ENCODE data around the gene URAD. TPM values are rescaled to one million over a fixed set of nuclear protein-coding genes. Genes with fewer than 3 reads are reported as not detected.
"Not testable (repeated sequence)": the region's sequence is repeated elsewhere in the genome, so short reads cannot be mapped to it uniquely, and the experiment has no call there.

The URAD gene
- total RNA-seq, 2 donors from 2014 or later: not detected

DNA sequence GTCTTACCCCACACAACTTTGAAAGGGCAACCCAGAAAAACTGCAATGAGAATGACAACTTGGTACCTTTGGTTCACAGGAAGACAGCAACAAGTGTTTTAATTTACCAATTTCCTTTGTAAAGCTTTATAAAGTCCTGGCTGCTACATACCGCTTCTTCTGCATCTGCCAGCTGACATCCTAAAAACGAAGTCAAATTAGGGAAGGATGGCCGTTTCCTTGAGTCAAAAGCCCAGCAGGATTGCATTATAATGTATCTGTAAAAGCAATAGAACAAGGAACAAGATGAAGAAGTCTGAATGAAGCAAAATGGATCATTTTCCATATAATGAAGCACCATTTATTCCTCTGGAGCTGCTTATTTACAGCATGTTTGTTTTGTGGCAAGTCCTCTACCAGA, 25.8 kb upstream of the URAD start:
- Histone ChIP-seq H3K27ac (no peak overlapping the region), H3K36me3 (no peaks in the 10 kb centered on the region), H3K4me1 (no peaks in the 10 kb centered on the region), H3K27me3 (no peaks in the 10 kb centered on the region), H3K9me3 (no peaks in the 10 kb centered on the region), H3K4me3 (no peak overlapping the region)
- TF ChIP-seq, protein P1, sequence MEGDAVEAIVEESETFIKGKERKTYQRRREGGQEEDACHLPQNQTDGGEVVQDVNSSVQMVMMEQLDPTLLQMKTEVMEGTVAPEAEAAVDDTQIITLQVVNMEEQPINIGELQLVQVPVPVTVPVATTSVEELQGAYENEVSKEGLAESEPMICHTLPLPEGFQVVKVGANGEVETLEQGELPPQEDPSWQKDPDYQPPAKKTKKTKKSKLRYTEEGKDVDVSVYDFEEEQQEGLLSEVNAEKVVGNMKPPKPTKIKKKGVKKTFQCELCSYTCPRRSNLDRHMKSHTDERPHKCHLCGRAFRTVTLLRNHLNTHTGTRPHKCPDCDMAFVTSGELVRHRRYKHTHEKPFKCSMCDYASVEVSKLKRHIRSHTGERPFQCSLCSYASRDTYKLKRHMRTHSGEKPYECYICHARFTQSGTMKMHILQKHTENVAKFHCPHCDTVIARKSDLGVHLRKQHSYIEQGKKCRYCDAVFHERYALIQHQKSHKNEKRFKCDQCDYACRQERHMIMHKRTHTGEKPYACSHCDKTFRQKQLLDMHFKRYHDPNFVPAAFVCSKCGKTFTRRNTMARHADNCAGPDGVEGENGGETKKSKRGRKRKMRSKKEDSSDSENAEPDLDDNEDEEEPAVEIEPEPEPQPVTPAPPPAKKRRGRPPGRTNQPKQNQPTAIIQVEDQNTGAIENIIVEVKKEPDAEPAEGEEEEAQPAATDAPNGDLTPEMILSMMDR (IDR thresholded peaks at IDR 0.05): no peak
- DNase-seq (ENCODE audit: low spot score): no peak

DNA sequence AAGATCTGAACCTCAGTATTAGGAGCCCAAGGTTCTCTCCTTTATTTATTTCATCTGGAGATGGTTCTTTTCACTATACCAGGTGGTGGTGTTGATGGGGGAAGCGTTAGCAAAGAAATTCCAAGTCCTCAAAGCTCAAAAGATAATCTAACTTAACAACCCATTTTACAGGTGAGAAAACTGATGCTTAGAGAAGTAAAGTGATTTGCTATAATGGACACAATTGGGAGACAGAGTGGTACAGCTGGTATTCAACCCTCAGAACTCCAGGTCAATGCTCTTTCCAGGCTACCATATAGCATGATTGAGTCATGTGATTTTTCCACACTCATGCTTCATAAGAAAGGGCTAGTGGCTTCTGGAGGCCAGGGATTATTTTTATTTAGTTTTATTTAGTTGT, 25.0 kb upstream of the URAD start:
- Histone ChIP-seq H3K36me3 (no peaks in the 10 kb centered on the region), H3K4me1 (no peaks in the 10 kb centered on the region), H3K27ac (no peak overlapping the region), H3K4me3 (no peak overlapping the region), H3K27me3 (no peaks in the 10 kb centered on the region), H3K9me3 (no peaks in the 10 kb centered on the region)
- TF ChIP-seq, protein P1 (IDR thresholded peaks at IDR 0.05): no peak
- no peak for DNase-seq (ENCODE audit: low spot score)

DNA sequence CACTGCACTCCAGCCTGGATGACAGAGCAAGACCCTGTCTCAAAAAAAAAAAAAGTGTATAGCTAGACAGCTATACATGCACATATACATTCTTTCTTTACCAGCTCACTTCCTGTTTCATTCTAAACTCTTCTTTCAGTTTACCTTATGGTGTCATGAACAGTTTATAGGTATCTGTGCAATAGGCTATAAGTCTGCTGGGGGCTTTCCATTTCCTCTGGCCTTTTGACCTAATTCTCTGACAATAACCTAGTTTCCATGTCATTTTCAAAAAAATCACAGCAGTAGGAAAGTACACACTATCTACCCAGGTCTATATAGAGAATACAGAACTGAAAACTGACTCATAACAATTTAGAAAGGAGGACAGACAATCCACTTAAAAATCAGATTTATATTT, 24.4 kb upstream of the URAD start:
- H3K27me3 ChIP-seq: no peaks in the 10 kb centered on the region
- no peaks in the 10 kb centered on the region for H3K36me3 ChIP-seq
- no peaks in the 10 kb centered on the region for H3K4me1 ChIP-seq
- H3K9me3 ChIP-seq: no peaks in the 10 kb centered on the region
- DNase-seq (ENCODE audit: low spot score): no peak
- H3K4me3 ChIP-seq: no peak overlapping the region
- H3K27ac ChIP-seq: no peak overlapping the region
- TF ChIP-seq, protein P1 (IDR thresholded peaks at IDR 0.05): no peak

DNA sequence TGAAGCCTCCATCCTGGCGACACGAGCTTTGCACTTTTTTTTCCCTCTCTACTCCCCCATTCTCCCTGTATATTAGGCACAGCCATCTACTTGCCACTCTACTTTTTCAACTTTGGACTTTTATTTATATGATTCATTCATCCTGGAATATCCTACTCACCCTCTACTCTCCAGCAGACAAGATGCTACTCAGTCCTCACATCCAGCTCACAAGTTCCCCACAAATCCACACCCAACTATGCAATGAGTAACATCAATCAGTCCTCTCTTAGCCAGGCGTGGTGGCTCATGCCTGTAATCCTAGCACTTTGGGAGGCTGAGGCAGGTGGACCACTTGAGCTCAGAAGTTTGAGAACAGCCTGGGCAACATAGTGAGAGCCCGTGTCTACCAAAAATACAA, 23.9 kb upstream of the URAD start:
- TF ChIP-seq, protein P1 (IDR thresholded peaks at IDR 0.05): no peak
- Histone ChIP-seq H3K27me3 (no peaks in the 10 kb centered on the region), H3K9me3 (no peaks in the 10 kb centered on the region), H3K4me1 (no peaks in the 10 kb centered on the region), H3K4me3 (no peak overlapping the region), H3K27ac (no peak overlapping the region), H3K36me3 (no peaks in the 10 kb centered on the region)
- DNase-seq (ENCODE audit: low spot score): no peak

DNA sequence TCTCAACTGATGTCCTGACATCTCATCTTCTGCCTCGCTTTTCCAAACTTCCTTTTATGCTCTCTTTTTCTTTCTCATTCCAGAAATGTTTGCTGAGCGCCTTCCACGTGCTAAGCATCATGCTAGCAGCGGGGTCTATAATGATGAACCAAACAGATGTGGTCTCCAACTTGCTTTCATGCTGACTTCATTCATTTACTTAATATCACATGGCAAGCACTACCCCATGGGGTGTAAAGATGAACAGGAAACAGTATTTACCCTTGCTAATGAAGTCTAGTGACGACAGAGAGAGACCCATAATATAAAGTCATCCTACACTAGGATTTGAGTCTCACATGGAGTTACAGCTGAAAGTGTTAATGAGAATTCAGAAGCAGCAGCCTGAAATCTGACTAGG, 21.6 kb upstream of the URAD start:
- no peak overlapping the region for H3K4me3 ChIP-seq
- H3K27ac ChIP-seq: no peak overlapping the region
- TF ChIP-seq, protein P1 (IDR thresholded peaks at IDR 0.05): no peak
- H3K27me3 ChIP-seq: no peaks in the 10 kb centered on the region
- no peaks in the 10 kb centered on the region for H3K4me1 ChIP-seq
- H3K36me3 ChIP-seq: no peaks in the 10 kb centered on the region
- DNase-seq (ENCODE audit: low spot score): no peak
- no peaks in the 10 kb centered on the region for H3K9me3 ChIP-seq

DNA sequence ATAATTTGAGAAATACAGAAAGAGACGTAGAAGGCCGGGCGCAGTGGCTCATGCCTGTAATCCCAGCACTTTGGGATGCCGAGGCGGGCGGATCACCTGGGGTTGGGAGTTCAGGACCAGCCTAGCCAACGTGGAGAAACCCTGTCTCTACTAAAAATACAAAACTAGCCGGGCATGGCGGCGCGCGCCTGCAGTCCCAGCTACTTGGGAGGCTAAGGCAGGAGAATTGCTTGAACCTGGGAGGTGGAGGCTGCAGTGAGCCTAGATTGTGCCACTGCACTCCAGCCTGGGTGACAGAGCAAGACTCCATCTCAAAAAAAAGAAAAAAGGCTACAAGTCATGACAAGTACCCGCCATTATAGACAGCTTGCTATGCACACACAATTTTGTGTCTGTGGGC, 16.5 kb upstream of the URAD start:
- not testable (repeated sequence) for H3K27me3 ChIP-seq; H3K4me1 ChIP-seq; H3K36me3 ChIP-seq; H3K27ac ChIP-seq; DNase-seq (ENCODE audit: low spot score); H3K9me3 ChIP-seq; H3K4me3 ChIP-seq
